Upper lobe of left lung (tissue), 4 donors: ENCODE results near the gene GRK7.

Experiments
- CTCF ChIP-seq, 6 experiments: fragments of 450-650 bp in 4 of 6; fragments of 200-600 bp in 2 of 6; sonication (generic) in 2 of 6; IDR thresholded peaks; one replicate each; pipeline ENCODE4 v1.5.1; 2016 to 2019; ENCODE audit warnings: antibody characterized with exemption in 6 of 6
- EP300 ChIP-seq, 4 donors: sonication (generic); formaldehyde crosslinking; IDR thresholded peaks; one replicate each; pipeline ENCODE4 v1.5.1; 2017; ENCODE audit warnings: antibody characterized with exemption in 4 of 4, control low read depth in 2 of 4
- POLR2A ChIP-seq, 4 donors: fragments of 450-650 bp; IDR thresholded peaks; one replicate each; pipeline ENCODE4 v1.5.1; 2016 to 2017; ENCODE audit warnings: antibody characterized with exemption in 4 of 4, mild to moderate bottlenecking in 2 of 4
- POLR2AphosphoS5 ChIP-seq, 2 donors: sonication (generic); formaldehyde crosslinking; IDR thresholded peaks; one replicate each; pipeline ENCODE4 v1.5.1; 2017; ENCODE audit warnings: antibody characterized with exemption in 2 of 2

- no peak for TF ChIP-seq CTCF (IDR thresholded peaks at IDR 0.05)
- no peak for TF ChIP-seq POLR2AphosphoS5 (IDR thresholded peaks at IDR 0.05)
- no peak for TF ChIP-seq POLR2A (IDR thresholded peaks at IDR 0.05)
- TF ChIP-seq EP300 (IDR thresholded peaks at IDR 0.05): no peak
These were observed 30.5 kb downstream of the GRK7 start for GRCh38 chr3:141793476-141794260.
